GM12872 (cell line): ENCODE data around the gene GPATCH2.

Source experiments
- TF ChIP-seq, protein P1 (sequence below): IDR thresholded peaks from 3 replicates; pipeline ENCODE4 v1.5.1; 2011; ENCODE audit warnings: low read depth, mild to moderate bottlenecking, low read length, moderate library complexity; ENCODE audit not compliant: insufficient read depth

The GPATCH2 gene

DNA sequence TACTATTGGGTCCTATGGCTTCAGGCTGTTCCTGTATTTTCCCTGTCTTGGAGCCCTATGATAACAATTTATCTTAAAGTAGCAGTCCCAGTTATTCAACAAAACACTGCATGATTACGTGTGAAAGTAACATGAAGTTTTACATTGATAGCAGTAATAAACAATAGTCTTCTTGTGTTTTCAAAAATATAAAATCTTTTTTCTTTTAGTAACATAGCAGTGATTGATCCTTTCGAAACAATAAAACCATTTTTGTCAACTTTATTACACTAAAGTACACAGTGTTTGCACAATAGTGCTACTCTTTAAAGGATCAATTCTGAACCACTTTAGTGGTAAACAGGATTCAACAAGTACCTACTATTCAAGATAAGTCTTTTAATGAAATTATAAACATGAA, 90.6 kb downstream of the GPATCH2 start:
- TF ChIP-seq, protein P1, sequence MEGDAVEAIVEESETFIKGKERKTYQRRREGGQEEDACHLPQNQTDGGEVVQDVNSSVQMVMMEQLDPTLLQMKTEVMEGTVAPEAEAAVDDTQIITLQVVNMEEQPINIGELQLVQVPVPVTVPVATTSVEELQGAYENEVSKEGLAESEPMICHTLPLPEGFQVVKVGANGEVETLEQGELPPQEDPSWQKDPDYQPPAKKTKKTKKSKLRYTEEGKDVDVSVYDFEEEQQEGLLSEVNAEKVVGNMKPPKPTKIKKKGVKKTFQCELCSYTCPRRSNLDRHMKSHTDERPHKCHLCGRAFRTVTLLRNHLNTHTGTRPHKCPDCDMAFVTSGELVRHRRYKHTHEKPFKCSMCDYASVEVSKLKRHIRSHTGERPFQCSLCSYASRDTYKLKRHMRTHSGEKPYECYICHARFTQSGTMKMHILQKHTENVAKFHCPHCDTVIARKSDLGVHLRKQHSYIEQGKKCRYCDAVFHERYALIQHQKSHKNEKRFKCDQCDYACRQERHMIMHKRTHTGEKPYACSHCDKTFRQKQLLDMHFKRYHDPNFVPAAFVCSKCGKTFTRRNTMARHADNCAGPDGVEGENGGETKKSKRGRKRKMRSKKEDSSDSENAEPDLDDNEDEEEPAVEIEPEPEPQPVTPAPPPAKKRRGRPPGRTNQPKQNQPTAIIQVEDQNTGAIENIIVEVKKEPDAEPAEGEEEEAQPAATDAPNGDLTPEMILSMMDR, result no peak

DNA sequence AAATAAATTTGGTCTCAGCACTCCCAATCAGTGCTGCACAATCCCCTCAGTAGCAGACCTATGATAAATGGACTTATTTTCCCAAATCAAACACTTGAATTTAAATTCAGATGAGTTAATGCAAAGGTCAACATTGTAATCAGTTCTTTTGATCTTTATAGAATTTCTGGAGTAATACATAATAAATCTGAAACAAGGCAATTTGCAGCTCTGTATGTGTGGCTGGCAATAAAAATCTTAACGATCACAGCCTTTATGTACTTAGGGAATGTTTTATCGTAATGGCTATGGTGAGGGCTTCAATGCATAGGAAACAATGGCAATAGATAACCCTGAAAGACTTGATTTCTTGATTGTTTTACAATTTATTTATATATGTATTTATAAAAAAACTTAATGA, 91.4 kb downstream of the GPATCH2 start:
- TF ChIP-seq, protein P1, result no peak

DNA sequence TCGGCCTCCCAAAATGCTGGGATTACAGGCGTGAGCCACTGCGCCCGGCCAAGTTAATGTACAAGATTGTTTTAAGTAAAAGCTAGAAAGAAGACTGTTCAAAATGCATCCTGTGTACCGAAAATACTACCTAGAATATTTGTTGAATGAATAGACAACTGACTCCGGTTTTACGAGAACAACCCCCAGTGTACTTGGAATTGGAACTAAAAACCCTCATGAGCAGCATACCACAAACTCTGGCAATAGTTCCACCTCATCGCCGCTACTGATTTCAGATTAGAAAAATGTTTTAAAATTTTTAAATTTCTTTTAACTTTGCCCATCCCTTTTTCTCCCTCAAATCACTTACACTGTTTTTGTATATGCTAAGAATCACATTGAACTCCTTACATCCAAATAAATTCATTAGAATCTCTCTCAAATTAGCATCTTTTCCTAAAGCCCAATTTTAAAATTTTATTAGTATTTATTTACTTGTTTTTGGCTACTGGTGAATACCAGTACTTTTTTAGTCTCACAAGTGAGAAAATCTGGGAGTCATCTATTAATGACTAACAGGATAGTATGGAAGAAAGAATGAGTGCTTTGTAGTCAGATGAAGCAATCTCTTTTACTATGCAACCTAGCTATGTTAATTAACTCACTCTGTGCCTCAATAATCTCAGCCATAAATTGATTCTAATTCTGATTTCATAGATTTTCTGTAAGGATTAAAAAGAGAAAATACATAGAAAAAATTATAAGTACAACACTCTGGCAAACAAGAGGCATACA, 95.1 kb downstream of the GPATCH2 start:
- TF ChIP-seq, protein P1, result no peak

DNA sequence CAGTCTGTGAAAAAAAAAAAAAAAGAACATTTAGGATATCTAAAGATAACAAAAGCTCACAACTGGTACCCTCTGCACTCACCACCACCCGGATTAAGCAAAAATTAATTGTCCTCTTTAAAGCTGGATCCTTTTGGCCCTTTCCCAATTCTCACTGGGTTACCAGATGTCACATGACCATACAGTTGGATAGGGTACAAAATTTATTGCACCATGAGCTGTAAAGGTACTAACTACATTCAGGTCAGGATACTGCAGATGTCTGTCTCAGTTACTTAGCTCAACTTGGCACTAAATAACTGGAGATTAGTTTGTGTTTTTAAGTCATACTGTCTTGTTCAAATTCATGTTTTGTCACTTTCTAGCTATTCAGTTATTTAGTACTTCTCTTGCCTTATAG, 96.3 kb downstream of the GPATCH2 start:
- TF ChIP-seq, protein P1, result no peak

DNA sequence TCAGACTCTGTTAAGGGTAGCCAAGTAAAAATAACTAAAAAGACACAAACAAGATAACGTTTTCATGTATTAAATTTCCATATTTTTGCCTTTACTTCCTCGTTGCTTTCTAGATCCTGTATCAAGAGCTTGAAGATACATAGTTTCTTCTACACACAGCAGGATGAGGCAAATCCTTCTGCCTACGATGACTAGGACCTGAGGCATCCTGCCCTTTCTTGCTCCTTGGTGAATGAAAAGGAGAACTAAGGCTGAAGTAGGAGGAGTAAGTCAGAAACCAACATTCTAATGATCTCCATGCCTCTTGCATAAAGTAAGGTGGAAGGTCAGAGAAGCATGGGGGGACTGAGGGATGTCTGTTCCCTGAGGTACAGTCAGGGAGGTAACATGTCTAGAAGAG, 102.6 kb downstream of the GPATCH2 start:
- TF ChIP-seq, protein P1, result no peak

DNA sequence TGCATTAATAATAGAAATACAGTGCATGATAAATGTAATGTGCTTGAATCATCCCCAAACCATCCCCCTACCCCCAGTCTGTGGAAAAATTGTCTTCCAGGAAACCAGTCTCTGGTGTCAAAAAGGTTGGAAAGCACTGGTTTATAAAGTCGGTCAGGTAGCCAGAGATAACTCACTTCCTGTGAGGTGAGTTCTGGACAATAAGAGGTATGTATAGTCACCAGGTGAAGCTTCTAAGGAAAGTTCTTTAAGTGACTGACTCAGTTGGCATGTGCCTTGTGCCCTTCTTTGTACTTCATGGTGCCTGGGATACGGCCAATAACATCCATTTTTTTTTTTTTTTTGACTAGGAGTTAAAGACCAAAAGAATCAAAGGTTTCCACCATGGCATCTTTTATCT, 103.7 kb downstream of the GPATCH2 start:
- TF ChIP-seq, protein P1, result no peak

DNA sequence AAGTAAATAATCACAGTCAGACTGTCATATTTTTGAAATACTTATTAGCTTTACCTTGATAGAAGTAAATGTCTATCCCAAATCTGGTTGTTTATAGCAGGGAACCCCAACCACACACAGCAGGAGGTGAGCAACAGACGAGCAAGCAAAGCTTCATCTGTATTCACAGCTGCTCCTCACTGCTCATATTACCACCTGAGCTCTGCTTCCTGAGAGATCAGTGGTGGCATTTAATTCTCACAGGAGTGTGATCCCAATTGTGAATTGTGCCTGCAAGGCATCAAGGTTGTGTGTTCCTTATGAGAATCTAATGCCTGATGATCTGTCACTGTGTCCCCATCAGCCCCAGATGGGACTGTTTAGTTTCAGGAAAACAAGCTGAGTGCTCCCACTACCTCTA, 104.3 kb downstream of the GPATCH2 start:
- TF ChIP-seq, protein P1, result no peak
